ENCODE data around the gene OSBPL8.
A peak's percentile ranks its signal among the peaks of the same experiment; 100 is the strongest.

DNA sequence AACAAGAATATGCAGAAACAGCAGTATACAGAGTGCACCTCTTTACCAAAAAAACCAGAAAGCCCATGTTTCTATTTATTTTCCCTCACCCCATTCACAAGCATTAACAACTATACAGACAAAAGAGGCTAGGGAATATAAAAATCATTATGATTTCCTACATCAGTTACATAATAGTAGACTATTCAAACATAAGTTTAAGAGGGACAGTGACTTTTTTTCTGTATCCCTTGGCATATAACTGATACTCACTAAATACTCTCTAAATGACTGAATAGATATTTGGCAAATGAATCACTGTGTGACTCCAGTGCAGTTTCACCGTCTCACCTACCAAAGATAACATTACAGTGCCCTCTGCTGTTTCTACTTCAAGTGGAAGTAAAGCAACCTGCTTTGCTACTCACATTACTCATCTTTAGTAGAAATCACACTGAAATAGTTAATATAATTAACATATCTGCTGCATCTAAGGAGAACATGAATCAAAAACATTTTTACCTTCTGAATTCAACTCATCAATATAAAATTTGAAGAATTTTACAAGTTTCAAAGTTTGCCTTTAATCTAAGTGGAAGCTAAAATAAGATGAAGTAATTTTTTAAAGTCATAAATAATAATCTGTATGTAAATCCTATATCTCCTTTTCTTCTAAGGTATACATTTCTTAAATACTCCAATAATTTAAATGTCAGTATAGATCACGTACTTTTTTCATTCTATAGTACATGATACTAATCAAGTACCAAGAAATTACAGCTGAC lies 103.8 kb downstream of the OSBPL8 start:
- TF ChIP-seq, protein P1, sequence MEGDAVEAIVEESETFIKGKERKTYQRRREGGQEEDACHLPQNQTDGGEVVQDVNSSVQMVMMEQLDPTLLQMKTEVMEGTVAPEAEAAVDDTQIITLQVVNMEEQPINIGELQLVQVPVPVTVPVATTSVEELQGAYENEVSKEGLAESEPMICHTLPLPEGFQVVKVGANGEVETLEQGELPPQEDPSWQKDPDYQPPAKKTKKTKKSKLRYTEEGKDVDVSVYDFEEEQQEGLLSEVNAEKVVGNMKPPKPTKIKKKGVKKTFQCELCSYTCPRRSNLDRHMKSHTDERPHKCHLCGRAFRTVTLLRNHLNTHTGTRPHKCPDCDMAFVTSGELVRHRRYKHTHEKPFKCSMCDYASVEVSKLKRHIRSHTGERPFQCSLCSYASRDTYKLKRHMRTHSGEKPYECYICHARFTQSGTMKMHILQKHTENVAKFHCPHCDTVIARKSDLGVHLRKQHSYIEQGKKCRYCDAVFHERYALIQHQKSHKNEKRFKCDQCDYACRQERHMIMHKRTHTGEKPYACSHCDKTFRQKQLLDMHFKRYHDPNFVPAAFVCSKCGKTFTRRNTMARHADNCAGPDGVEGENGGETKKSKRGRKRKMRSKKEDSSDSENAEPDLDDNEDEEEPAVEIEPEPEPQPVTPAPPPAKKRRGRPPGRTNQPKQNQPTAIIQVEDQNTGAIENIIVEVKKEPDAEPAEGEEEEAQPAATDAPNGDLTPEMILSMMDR (IDR thresholded peaks at IDR 0.05 in 4 of 5, conservative IDR thresholded peaks at IDR 0.05 in 1 of 5): peak in 4 of 5 experiments; percentile 25 to 68 (median 54)
- no peak for TF ChIP-seq POLR2A (IDR thresholded peaks at IDR 0.05)
